GM12878 (cell line): ENCODE data around the gene JAKMIP1. TPM values are rescaled to one million over a fixed set of nuclear protein-coding genes. Genes with fewer than 3 reads are reported as not detected.

Experiments used
- ATAC-seq: fragments of 200-7000 bp; cut with Tn5 transposase; 3 replicates; pipeline ENCODE4 v1.9.1; 2020; ENCODE audit warnings: mild to moderate bottlenecking, moderate library complexity
- BruUV-seq: library from RNA; stranded (reverse); fragments of 400-500 nt; replicated peaks from 2 replicates; lab custom pipeline; 2021; lab: Mats Ljungman, UMichigan
- CTCF ChIA-PET: fragments of 300-600 bp; sonication (Branson Sonifier 250); formaldehyde crosslinking; extraction: SDS; loops from one replicate; lab custom pipeline; 2021; ENCODE audit warnings: inconsistent platforms; lab: Yijun Ruan, JAX
- POLR2A ChIA-PET: fragments of 350-600 bp; formaldehyde crosslinking; extraction: SDS; loops from one replicate; lab custom pipeline; 2021; ENCODE audit warnings: inconsistent platforms; lab: Charles Lee
- RAD21 ChIA-PET: fragments of 300-600 bp; sonication (Branson Sonifier 250); formaldehyde crosslinking; loops from one replicate; lab custom pipeline; 2023; ENCODE audit warnings: antibody characterized with exemption; ENCODE audit not compliant: unreplicated experiment; lab: Charles Lee
- SMC1A ChIA-PET: fragments of 300-600 bp; sonication (Branson Sonifier 250); formaldehyde crosslinking; loops from one replicate; lab custom pipeline; 2023; ENCODE audit not compliant: unreplicated experiment, uncharacterized antibody; lab: Charles Lee
- DNase-seq: peaks from one replicate; pipeline ENCODE4 v3.0.0-alpha.2; 2011; ENCODE audit warnings: low read depth, low spot score
- FAIRE-seq: peaks from 3 replicates; lab custom pipeline; 2011; peaks lifted over from hg19 to GRCh38; lab: Jason Lieb, UNC
- H2AFZ ChIP-seq: 2 replicates; pipeline ENCODE4 v1.6.0; 2011; ENCODE audit warnings: low read depth, low read length, control low read depth; ENCODE audit not compliant: control insufficient read depth
- H3K27ac ChIP-seq: 2 replicates; pipeline ENCODE4 v1.5.1; 2011; ENCODE audit warnings: control low read depth; ENCODE audit not compliant: control insufficient read depth, insufficient read depth
- H3K27me3 ChIP-seq, 2 experiments: replicated peaks in 1 of 2; 2 replicates each; pipeline versions ENCODE4 v1.6.0 to v1.6.1; 2011; ENCODE audit warnings: low read length in 1 of 2; ENCODE audit not compliant: control insufficient read depth in 2 of 2, insufficient read depth in 2 of 2
- H3K36me3 ChIP-seq, 2 experiments: 2 replicates each; pipeline ENCODE4 v1.5.1; 2011; ENCODE audit warnings: low read length in 1 of 2; ENCODE audit not compliant: control insufficient read depth in 2 of 2, insufficient read depth in 2 of 2
- H3K4me1 ChIP-seq: 2 replicates; pipeline ENCODE4 v1.6.1; 2011; ENCODE audit warnings: mild to moderate bottlenecking, low read length, moderate library complexity, mixed read lengths; ENCODE audit not compliant: control insufficient read depth, insufficient read depth
- H3K4me2 ChIP-seq: 2 replicates; pipeline ENCODE4 v1.6.0; 2011; ENCODE audit warnings: control low read depth; ENCODE audit not compliant: control insufficient read depth, insufficient read depth
- H3K4me3 ChIP-seq: fragments of 200-600 bp; sonication (generic); 2 replicates; pipeline ENCODE4 v1.5.1; 2016
- H3K79me2 ChIP-seq: 2 replicates; pipeline ENCODE4 v1.6.0; 2011; ENCODE audit warnings: low read length; ENCODE audit not compliant: control insufficient read depth, insufficient read depth
- H3K9ac ChIP-seq: 2 replicates; pipeline ENCODE4 v1.8.0; 2011; ENCODE audit warnings: low read length, control low read depth, mixed read lengths; ENCODE audit not compliant: control insufficient read depth, insufficient read depth
- H3K9me3 ChIP-seq: replicated peaks from 3 replicates; pipeline ENCODE4 v1.5.1; 2011; ENCODE audit warnings: mild to moderate bottlenecking, low read length; ENCODE audit not compliant: control insufficient read depth, insufficient read depth
- H4K20me1 ChIP-seq: 2 replicates; pipeline ENCODE4 v1.6.0; 2011; ENCODE audit not compliant: control insufficient read depth, insufficient read depth
- E2F4 ChIP-seq: IDR thresholded peaks from 2 replicates; pipeline ENCODE4 v1.6.1; 2012; ENCODE audit warnings: low read depth, low read length, improper control_type of control experiment
- FOXM1 ChIP-seq: IDR thresholded peaks from 2 replicates; pipeline ENCODE4 v1.6.1; 2012; ENCODE audit warnings: low read depth, mild to moderate bottlenecking, inconsistent platforms, low read length, moderate library complexity
- HDAC6 ChIP-seq: fragments of 200-600 bp; sonication (generic); IDR thresholded peaks from one replicate; pipeline ENCODE4 v1.8.0; 2017; ENCODE audit warnings: antibody characterized with exemption; ENCODE audit not compliant: unreplicated experiment
- IKZF1 ChIP-seq: fragments of 450-650 bp; conservative IDR thresholded peaks from 2 replicates; pipeline ENCODE4 v1.6.1; 2017; ENCODE audit warnings: antibody characterized with exemption, mild to moderate bottlenecking
- KLF5 ChIP-seq: fragments of 450-650 bp; IDR thresholded peaks from 2 replicates; pipeline ENCODE4 v1.6.1; 2014; ENCODE audit warnings: mild to moderate bottlenecking; ENCODE audit not compliant: partially characterized antibody
- MEF2B ChIP-seq: fragments of 450-650 bp; IDR thresholded peaks from 2 replicates; pipeline ENCODE4 v1.6.1; 2018; ENCODE audit warnings: mild to moderate bottlenecking, moderate library complexity; ENCODE audit not compliant: partially characterized antibody, poor library complexity, severe bottlenecking
- NBN ChIP-seq: fragments of 450-650 bp; IDR thresholded peaks from 2 replicates; pipeline ENCODE4 v1.6.1; 2016
- NR2C1 ChIP-seq: fragments of 450-650 bp; IDR thresholded peaks from 2 replicates; pipeline ENCODE4 v1.6.1; 2017; ENCODE audit warnings: antibody characterized with exemption, mild to moderate bottlenecking, moderate library complexity
- RUNX3 ChIP-seq: IDR thresholded peaks from 2 replicates; pipeline ENCODE4 v1.6.1; 2012; ENCODE audit warnings: low read length, inconsistent platforms
- SMAD5 ChIP-seq: IDR thresholded peaks from 2 replicates; pipeline ENCODE4 v1.6.1; 2016; ENCODE audit warnings: antibody characterized with exemption, low read depth
- SPI1 ChIP-seq: IDR thresholded peaks from 2 replicates; pipeline ENCODE4 v1.6.1; 2011; ENCODE audit warnings: low read depth, mild to moderate bottlenecking, low read length, moderate library complexity, borderline replicate concordance; ENCODE audit not compliant: insufficient read depth
- ZNF24 ChIP-seq: fragments of 450-650 bp; IDR thresholded peaks from 2 replicates; pipeline ENCODE4 v1.6.1; 2017; ENCODE audit warnings: antibody characterized with exemption, mild to moderate bottlenecking
- WGBS: methylation state at CpG from one replicate; pipeline ENCODE4 v1.1.6; 2016; ENCODE audit warnings: low lambda C conversion rate; ENCODE audit not compliant: insufficient replicate concordance, insufficient coverage; ENCODE audit errors: missing lambda C conversion rate; 5-methylcytosine and 5-hydroxymethylcytosine counted together
- in situ Hi-C: fragments of 300-500 bp; cut with MboI; formaldehyde crosslinking; loops from 9 replicates; pipeline ENCODE4 v1.14.3; 2018; ENCODE audit warnings: mixed read lengths
- intact Hi-C: fragments of 100-400 bp; cut with micrococcal nuclease; formaldehyde crosslinking; loops from one replicate; pipeline ENCODE4 v1.14.2; 2022; ENCODE audit not compliant: unreplicated experiment
- polyA plus RNA-seq, 11 experiments: library from polyadenylated mRNA; depleted of rRNA in 4 of 11; unstranded in 6 of 11; stranded (reverse) in 5 of 11; fragments of >200 nt; fragmentation: Nextera tagmentation in 4 of 11; fragmentation: Illumina TruSeq in 1 of 11; extraction: Ambion mirVana in 4 of 11; extraction: Trizol in 1 of 11; gene quantifications; 1 replicate in 1 of 11; 2 replicates in 10 of 11; pipeline versions ENCODE4 v1.2.1 to v1.2.3, GENCODE V29; 2011 to 2016; ENCODE audit warnings: inconsistent platforms in 2 of 11, missing spikeins in 2 of 11, low read depth in 1 of 11
- total RNA-seq, 4 experiments: library from RNA; depleted of rRNA in 3 of 4; stranded (reverse); fragments of >200 nt in 3 of 4; fragmentation: Illumina TruSeq in 1 of 4; extraction: Trizol in 1 of 4; gene quantifications; 2 replicates each; pipeline versions ENCODE4 v1.2.1 to v1.2.3, GENCODE V29; 2013 to 2021

JAKMIP1 gene
- total and polyA plus RNA-seq, 10 of the 15 experiments (the other 5 are each of a cell fraction or from before 2014, with no cell fraction given) = 0.52 to 16.7 (median 12.3) TPM

- intact Hi-C loops = no loop called here
- Histone ChIP-seq H3K9me3 (no peaks in the 10 kb centered on the region), H3K27ac (peak overlapping the region; percentile 42), H3K4me3 (no peak overlapping the region)
- no TSS peak for BruUV-seq
- no peak for FAIRE-seq
- ChIA-PET RAD21 (interaction anchor here (0.7 to 2.3 kb wide), 7 partner anchors 19 to 47 kb away, joined by 3 to 9 read pairs (median 3); partner anchors contain the start of gene JAKMIP1), POLR2A (interaction anchor here (0.6 to 3.6 kb wide), 4 partner anchors 24 to 75 kb away, joined by 3 to 19 read pairs (median 4); no protein-coding TSS in a partner anchor)
- WGBS = 57% methylated on average over 15 of the region's 15 CpGs
- TF ChIP-seq HDAC6 (no peak), SMAD5 (no peak), SPI1 (peak; percentile 54; the same call in 1 of the 2 replicates), NBN (no peak), ZNF24 (no peak), MEF2B (no peak), RUNX3 (0 out of 2 replicates have a peak, but pooled peaks have one; percentile 10), IKZF1 (0 out of 2 replicates have a peak, but pooled peaks have one; percentile 4), FOXM1 (no peak), NR2C1 (no peak), KLF5 (no peak), E2F4 (no peak)
- TF ChIP-seq, all 136 proteins: peak for 3
- H3K27me3 ChIP-seq = no peaks in the 10 kb centered on the region
- no peaks in the 10 kb centered on the region for H3K79me2 ChIP-seq
- no peaks in the 10 kb centered on the region for H4K20me1 ChIP-seq
- H3K4me1 ChIP-seq = peaks cover 21% of the 10 kb centered on the region
- H2AFZ ChIP-seq = peak overlapping the region; percentile 15
- H3K9ac ChIP-seq = no peak overlapping the region; the same call in 1 of the 2 replicates
- no peak for DNase-seq
- in situ Hi-C loops = no loop called here
- ChIA-PET CTCF (interaction anchor here (0.7 to 3.2 kb wide), 6 partner anchors 18 to 98 kb away, joined by 3 to 16 read pairs (median 4); no protein-coding TSS in a partner anchor), SMC1A (interaction anchor here (0.9 to 2.2 kb wide), 7 partner anchors 8 to 171 kb away, joined by 3 to 8 read pairs (median 3); no protein-coding TSS in a partner anchor)
- peak; percentile 74 for ATAC-seq
- H3K4me2 ChIP-seq = no peak overlapping the region
- H3K36me3 ChIP-seq = no peaks in the 10 kb centered on the region
Observed at GRCh38 chr4:6152869-6153705, 47.3 kb downstream of the JAKMIP1 start.
